ENCODE measurements around the gene ATP5MC3. TPM values are rescaled to one million over a fixed set of nuclear protein-coding genes. Genes with fewer than 3 reads are reported as not detected.
A peak's percentile ranks its signal among the peaks of the same experiment; 100 is the strongest.

Gene ATP5MC3
- total and polyA plus RNA-seq, 2 of the 13 experiments (the other 11 are each of a cell fraction or from before 2014, with no cell fraction given): 676 to 1,007 TPM

GRCh38 chr2:175181104-175181876, at the start of gene ATP5MC3 (continued):
- peak; percentile 67; the same call in 1 of the 2 replicates for TF ChIP-seq MAZ (IDR thresholded peaks at IDR 0.05; ENCODE audit: borderline replicate concordance, low read depth, low read length)
- peak; percentile 88 for TF ChIP-seq MAZ (CRISPR knock-in tag; IDR thresholded peaks at IDR 0.05; ENCODE audit: low read depth)
- TF ChIP-seq RBAK (CRISPR knock-in tag; IDR thresholded peaks at IDR 0.05): no peak
- TF ChIP-seq MED13 (CRISPR knock-in tag; IDR thresholded peaks at IDR 0.05): peak; percentile 76; the same call in 1 of the 2 replicates
- TF ChIP-seq TOPORS (CRISPR knock-in tag; IDR thresholded peaks at IDR 0.05): peak; percentile 66
- no peak for TF ChIP-seq RELA (CRISPR knock-in tag; IDR thresholded peaks at IDR 0.05)
- TF ChIP-seq ARID3A (IDR thresholded peaks at IDR 0.05; ENCODE audit: low read depth, low read length): peak; percentile 22; the same call in 1 of the 2 replicates
- TF ChIP-seq TFAP4 (IDR thresholded peaks at IDR 0.05; ENCODE audit: borderline replicate concordance, low read depth): peak; percentile 73; the same call in 1 of the 2 replicates
- peak; percentile 37; the same call in 1 of the 2 replicates for TF ChIP-seq GATAD2A (CRISPR knock-in tag; IDR thresholded peaks at IDR 0.05)
- TF ChIP-seq HOMEZ (CRISPR knock-in tag; IDR thresholded peaks at IDR 0.05; ENCODE audit: low read depth): peak; percentile 99
- peak; percentile 99 for TF ChIP-seq KDM5B (CRISPR knock-in tag; IDR thresholded peaks at IDR 0.05; ENCODE audit: borderline replicate concordance)
- peak; percentile 79 for TF ChIP-seq ZBTB33 (CRISPR knock-in tag; IDR thresholded peaks at IDR 0.05)
- no peak for TF ChIP-seq ZFAT (CRISPR knock-in tag; conservative IDR thresholded peaks at IDR 0.05)
- TF ChIP-seq CHD4 (IDR thresholded peaks at IDR 0.05; ENCODE audit: borderline replicate concordance, low read length): no peak
- TF ChIP-seq DMTF1 (CRISPR knock-in tag; IDR thresholded peaks at IDR 0.05): peak; percentile 99
- 0 out of 2 replicates have a peak, but pooled peaks have one; percentile 70 for TF ChIP-seq THAP8 (CRISPR knock-in tag; IDR thresholded peaks at IDR 0.05; ENCODE audit: borderline replicate concordance)
- peak; percentile 77; the same call in 1 of the 2 replicates for TF ChIP-seq NRL (CRISPR knock-in tag; IDR thresholded peaks at IDR 0.05; ENCODE audit: borderline replicate concordance)
- TF ChIP-seq NCOA2 (CRISPR knock-in tag; IDR thresholded peaks at IDR 0.05): peak; percentile 59
- no peak for TF ChIP-seq PLRG1 (conservative IDR thresholded peaks at IDR 0.05)
